ENCODE measurements around the gene TRPV2. TPM values are rescaled to one million over a fixed set of nuclear protein-coding genes. Genes with fewer than 3 reads are reported as not detected.
"Not testable (repeated sequence)": the region's sequence is repeated elsewhere in the genome, so short reads cannot be mapped to it uniquely, and the experiment has no call there.

TRPV2 gene
- total RNA-seq, 1 experiment from 2014 or later: 0.41 TPM

DNA sequence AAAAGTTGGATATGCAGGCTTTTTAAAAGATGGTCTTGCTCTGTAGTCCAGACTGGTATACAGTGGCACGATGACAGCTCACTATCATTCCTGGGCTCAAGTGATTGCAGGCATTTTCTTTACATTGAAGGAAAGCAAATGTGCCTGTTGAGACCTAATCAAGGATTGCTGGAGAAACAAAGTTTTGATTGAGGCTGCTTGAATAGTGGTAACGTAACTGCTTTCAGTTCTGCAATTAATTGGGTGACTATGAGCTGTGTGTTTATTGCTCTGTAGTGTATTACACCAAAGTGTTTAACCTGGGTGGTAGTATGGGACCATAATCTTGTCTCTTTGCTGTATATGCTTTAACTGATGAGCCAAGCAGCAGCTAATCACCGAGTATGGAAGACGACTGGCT, 32.2 kb upstream of the TRPV2 start:
- peak overlapping the region; percentile 46 for H3K4me3 Mint-ChIP-seq (ENCODE audit: unreplicated experiment)
- H3K27me3 ChIP-seq (replicated peaks; ENCODE audit: control insufficient read depth, insufficient read depth, low read length): no peaks in the 10 kb centered on the region
- no TSS peak for BruUV-seq (replicated peaks)
- peaks cover 49% of the 10 kb centered on the region for H3K36me3 Mint-ChIP-seq (ENCODE audit: insufficient read depth, unreplicated experiment)
- intact Hi-C loops (cut with micrococcal nuclease; ENCODE audit: unreplicated experiment): no loop called here
- TF ChIP-seq, protein P1, sequence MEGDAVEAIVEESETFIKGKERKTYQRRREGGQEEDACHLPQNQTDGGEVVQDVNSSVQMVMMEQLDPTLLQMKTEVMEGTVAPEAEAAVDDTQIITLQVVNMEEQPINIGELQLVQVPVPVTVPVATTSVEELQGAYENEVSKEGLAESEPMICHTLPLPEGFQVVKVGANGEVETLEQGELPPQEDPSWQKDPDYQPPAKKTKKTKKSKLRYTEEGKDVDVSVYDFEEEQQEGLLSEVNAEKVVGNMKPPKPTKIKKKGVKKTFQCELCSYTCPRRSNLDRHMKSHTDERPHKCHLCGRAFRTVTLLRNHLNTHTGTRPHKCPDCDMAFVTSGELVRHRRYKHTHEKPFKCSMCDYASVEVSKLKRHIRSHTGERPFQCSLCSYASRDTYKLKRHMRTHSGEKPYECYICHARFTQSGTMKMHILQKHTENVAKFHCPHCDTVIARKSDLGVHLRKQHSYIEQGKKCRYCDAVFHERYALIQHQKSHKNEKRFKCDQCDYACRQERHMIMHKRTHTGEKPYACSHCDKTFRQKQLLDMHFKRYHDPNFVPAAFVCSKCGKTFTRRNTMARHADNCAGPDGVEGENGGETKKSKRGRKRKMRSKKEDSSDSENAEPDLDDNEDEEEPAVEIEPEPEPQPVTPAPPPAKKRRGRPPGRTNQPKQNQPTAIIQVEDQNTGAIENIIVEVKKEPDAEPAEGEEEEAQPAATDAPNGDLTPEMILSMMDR (IDR thresholded peaks at IDR 0.05; ENCODE audit: insufficient read depth in 1 of 2, low read depth in 1 of 2, low read length in 1 of 2, severe bottlenecking in 1 of 2, unreplicated experiment in 1 of 2): no peak
- H3K9me3 Mint-ChIP-seq (ENCODE audit: unreplicated experiment): no peaks in the 10 kb centered on the region
- peaks cover 3% of the 10 kb centered on the region for H3K36me3 ChIP-seq (ENCODE audit: control insufficient read depth, insufficient read depth, low read length)
- no peaks in the 10 kb centered on the region for H3K9me3 ChIP-seq
- H3K27ac Mint-ChIP-seq (ENCODE audit: unreplicated experiment): no peak overlapping the region
- peaks cover 7% of the 10 kb centered on the region for H3K4me1 Mint-ChIP-seq (ENCODE audit: low read depth, unreplicated experiment)
- no peaks in the 10 kb centered on the region for H3K4me1 ChIP-seq
- ChIA-PET CTCF (no interaction called here), POLR2A (interaction anchor here (0.7 kb wide), 1 partner anchor 55 kb away, joined by 6 read pairs; no protein-coding TSS in a partner anchor)
- no peak for DNase-seq
- H3K27me3 Mint-ChIP-seq (ENCODE audit: insufficient read depth, unreplicated experiment): no peaks in the 10 kb centered on the region
- H3K4me3 ChIP-seq (ENCODE audit: low read depth, low read length): no peak overlapping the region

DNA sequence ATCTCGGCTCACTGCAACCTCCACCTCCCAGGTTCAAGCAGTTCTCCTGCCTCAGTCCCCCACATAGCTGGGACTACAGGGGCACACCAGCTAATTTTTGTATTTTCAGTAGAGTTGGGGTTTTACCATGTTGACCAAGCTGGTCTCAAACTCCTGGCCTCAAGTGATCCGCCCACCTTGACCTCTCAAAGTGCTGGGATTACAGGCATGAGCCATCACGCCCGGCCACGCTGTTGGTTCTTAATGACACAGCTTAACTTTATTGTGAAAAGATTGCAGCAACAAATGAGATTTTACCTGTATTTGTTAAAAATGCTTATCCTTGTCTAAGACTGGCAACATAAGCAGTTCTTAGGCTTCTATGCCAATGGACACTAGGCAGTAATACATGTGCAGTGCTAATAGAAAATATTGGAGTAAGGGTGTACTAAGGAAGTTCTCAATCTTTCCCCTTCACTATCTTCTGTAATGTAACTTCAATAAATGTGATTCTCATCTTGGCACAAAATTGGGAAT, 31.5 kb upstream of the TRPV2 start:
- Mint-ChIP-seq H3K4me3 (ENCODE audit: unreplicated experiment) (no peak overlapping the region), H3K27ac (ENCODE audit: unreplicated experiment) (no peak overlapping the region), H3K9me3 (ENCODE audit: unreplicated experiment) (no peaks in the 10 kb centered on the region), H3K36me3 (ENCODE audit: insufficient read depth, unreplicated experiment) (peaks cover 49% of the 10 kb centered on the region), H3K4me1 (ENCODE audit: low read depth, unreplicated experiment) (peaks cover 7% of the 10 kb centered on the region), H3K27me3 (ENCODE audit: insufficient read depth, unreplicated experiment) (no peaks in the 10 kb centered on the region)
- no TSS peak for BruUV-seq (replicated peaks)
- POLR2A ChIA-PET: no interaction called here
- Histone ChIP-seq H3K36me3 (ENCODE audit: control insufficient read depth, insufficient read depth, low read length) (peaks cover 3% of the 10 kb centered on the region), H3K9me3 (no peaks in the 10 kb centered on the region), H3K4me3 (ENCODE audit: low read depth, low read length) (no peak overlapping the region), H3K27me3 (replicated peaks; ENCODE audit: control insufficient read depth, insufficient read depth, low read length) (no peaks in the 10 kb centered on the region), H3K4me1 (no peaks in the 10 kb centered on the region)
- CTCF ChIA-PET: no interaction called here
- intact Hi-C loops (cut with micrococcal nuclease; ENCODE audit: unreplicated experiment): no loop called here
- DNase-seq: no peak
- TF ChIP-seq, protein P1 (IDR thresholded peaks at IDR 0.05; ENCODE audit: insufficient read depth in 1 of 2, low read depth in 1 of 2, low read length in 1 of 2, severe bottlenecking in 1 of 2, unreplicated experiment in 1 of 2): no peak

DNA sequence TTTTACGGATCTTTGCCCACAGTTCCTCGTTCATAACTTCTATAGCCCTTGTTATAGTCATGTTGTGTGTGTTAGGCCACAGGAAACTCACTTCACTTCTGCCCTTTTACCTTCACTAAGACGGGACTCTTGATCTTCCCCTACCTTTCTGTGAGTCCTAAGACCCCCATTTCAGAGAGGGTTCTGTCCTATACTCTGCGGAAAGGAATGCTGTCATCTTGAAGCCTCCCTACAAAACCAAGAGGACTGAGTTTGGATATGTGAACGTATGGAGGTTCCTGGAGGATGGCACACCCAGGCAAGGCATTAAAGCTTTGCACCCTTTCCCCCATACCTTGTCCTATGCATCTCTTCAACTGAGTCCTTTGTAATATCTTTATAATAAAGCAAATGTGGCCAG, 30.8 kb upstream of the TRPV2 start:
- Histone ChIP-seq H3K36me3 (ENCODE audit: control insufficient read depth, insufficient read depth, low read length) (peaks cover 3% of the 10 kb centered on the region), H3K27me3 (replicated peaks; ENCODE audit: control insufficient read depth, insufficient read depth, low read length) (no peaks in the 10 kb centered on the region), H3K9me3 (no peaks in the 10 kb centered on the region), H3K4me1 (no peaks in the 10 kb centered on the region), H3K4me3 (ENCODE audit: low read depth, low read length) (no peak overlapping the region)
- DNase-seq: no peak
- peaks cover 7% of the 10 kb centered on the region for H3K4me1 Mint-ChIP-seq (ENCODE audit: low read depth, unreplicated experiment)
- ChIA-PET POLR2A (no interaction called here), CTCF (interaction anchor here (0.7 to 1.1 kb wide), 2 partner anchors 31 to 54 kb away, joined by 4 read pairs; partner anchors contain the start of gene TRPV2)
- H3K4me3 Mint-ChIP-seq (ENCODE audit: unreplicated experiment): no peak overlapping the region
- TF ChIP-seq, protein P1 (IDR thresholded peaks at IDR 0.05; ENCODE audit: insufficient read depth in 1 of 2, low read depth in 1 of 2, low read length in 1 of 2, severe bottlenecking in 1 of 2, unreplicated experiment in 1 of 2): no peak
- H3K36me3 Mint-ChIP-seq (ENCODE audit: insufficient read depth, unreplicated experiment): peaks cover 49% of the 10 kb centered on the region
- BruUV-seq (replicated peaks): no TSS peak
- H3K9me3 Mint-ChIP-seq (ENCODE audit: unreplicated experiment): no peaks in the 10 kb centered on the region
- H3K27ac Mint-ChIP-seq (ENCODE audit: unreplicated experiment): no peak overlapping the region
- no peaks in the 10 kb centered on the region for H3K27me3 Mint-ChIP-seq (ENCODE audit: insufficient read depth, unreplicated experiment)
- intact Hi-C loops (cut with micrococcal nuclease; ENCODE audit: unreplicated experiment): no loop called here

DNA sequence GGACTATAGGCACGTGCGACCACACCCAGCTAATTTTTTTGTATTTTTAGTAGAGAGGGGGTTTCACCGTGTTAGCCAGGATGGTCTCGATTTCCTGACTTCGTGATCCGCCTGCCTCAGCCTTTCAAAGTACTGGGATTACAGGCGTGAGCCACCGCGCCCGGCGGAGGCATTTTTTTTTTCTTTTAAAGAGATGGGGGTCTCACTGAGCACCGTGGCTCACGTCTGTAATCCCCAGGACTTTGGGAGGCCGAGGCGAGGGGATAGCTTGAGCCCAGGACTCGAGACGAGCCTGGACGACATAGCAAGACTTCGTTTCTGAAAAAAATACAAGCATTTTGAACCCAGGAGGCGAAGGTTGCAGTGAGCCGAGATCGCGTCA, 29.3 kb upstream of the TRPV2 start:
- not testable (repeated sequence) for BruUV-seq (replicated peaks); DNase-seq; H3K9me3 ChIP-seq; H3K27me3 ChIP-seq (replicated peaks; ENCODE audit: control insufficient read depth, insufficient read depth, low read length); H3K27me3 Mint-ChIP-seq (ENCODE audit: insufficient read depth, unreplicated experiment); H3K4me3 ChIP-seq (ENCODE audit: low read depth, low read length); H3K4me1 ChIP-seq; H3K36me3 ChIP-seq (ENCODE audit: control insufficient read depth, insufficient read depth, low read length); H3K4me1 Mint-ChIP-seq (ENCODE audit: low read depth, unreplicated experiment); H3K9me3 Mint-ChIP-seq (ENCODE audit: unreplicated experiment)
- ChIA-PET POLR2A (interaction anchor here (0.6 to 0.7 kb wide), 3 partner anchors 21 to 162 kb away, joined by 3 to 8 read pairs (median 3); no protein-coding TSS in a partner anchor), CTCF (interaction anchor here (0.6 kb wide), 1 partner anchor 55 kb away, joined by 3 read pairs; no protein-coding TSS in a partner anchor)
- Mint-ChIP-seq H3K36me3 (ENCODE audit: insufficient read depth, unreplicated experiment) (peaks cover 40% of the 10 kb centered on the region), H3K27ac (ENCODE audit: unreplicated experiment) (peak overlapping the region; percentile 97), H3K4me3 (ENCODE audit: unreplicated experiment) (peak overlapping the region; percentile 91)
- intact Hi-C loops (cut with micrococcal nuclease; ENCODE audit: unreplicated experiment): loop anchor here (1.0 kb wide), 1 partner anchor 135 kb away; no protein-coding TSS in a partner anchor
